Measurements from ENCODE around the gene NR3C1. TPM values are rescaled to one million over a fixed set of nuclear protein-coding genes. Genes with fewer than 3 reads are reported as not detected.
A peak's percentile ranks its signal among the peaks of the same experiment; 100 is the strongest.

The NR3C1 gene
- total RNA-seq, 1 donor from 2014 or later, result 46.7 TPM

- Histone ChIP-seq H3K4me1 (peaks cover 19% of the 10 kb centered on the region), H3K36me3 (peaks cover 0 to under 1% of the 10 kb centered on the region in 2 donors), H3K27me3 (no peaks in the 10 kb centered on the region), H3K4me3 (peak overlapping the region; percentile 76 to 77), H3K27ac (peak overlapping the region; percentile 98), H3K9me3 (no peaks in the 10 kb centered on the region)
- TF ChIP-seq, protein P1, sequence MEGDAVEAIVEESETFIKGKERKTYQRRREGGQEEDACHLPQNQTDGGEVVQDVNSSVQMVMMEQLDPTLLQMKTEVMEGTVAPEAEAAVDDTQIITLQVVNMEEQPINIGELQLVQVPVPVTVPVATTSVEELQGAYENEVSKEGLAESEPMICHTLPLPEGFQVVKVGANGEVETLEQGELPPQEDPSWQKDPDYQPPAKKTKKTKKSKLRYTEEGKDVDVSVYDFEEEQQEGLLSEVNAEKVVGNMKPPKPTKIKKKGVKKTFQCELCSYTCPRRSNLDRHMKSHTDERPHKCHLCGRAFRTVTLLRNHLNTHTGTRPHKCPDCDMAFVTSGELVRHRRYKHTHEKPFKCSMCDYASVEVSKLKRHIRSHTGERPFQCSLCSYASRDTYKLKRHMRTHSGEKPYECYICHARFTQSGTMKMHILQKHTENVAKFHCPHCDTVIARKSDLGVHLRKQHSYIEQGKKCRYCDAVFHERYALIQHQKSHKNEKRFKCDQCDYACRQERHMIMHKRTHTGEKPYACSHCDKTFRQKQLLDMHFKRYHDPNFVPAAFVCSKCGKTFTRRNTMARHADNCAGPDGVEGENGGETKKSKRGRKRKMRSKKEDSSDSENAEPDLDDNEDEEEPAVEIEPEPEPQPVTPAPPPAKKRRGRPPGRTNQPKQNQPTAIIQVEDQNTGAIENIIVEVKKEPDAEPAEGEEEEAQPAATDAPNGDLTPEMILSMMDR (IDR thresholded peaks at IDR 0.05), result no peak
- peak in 1 of 2 donors; percentile 44 for TF ChIP-seq POLR2A (IDR thresholded peaks at IDR 0.05)
- peak; percentile 65 to 78 for TF ChIP-seq POLR2AphosphoS5 (IDR thresholded peaks at IDR 0.05; ENCODE audit: insufficient read depth in 1 of 2, low read depth in 1 of 2)
- intact Hi-C loops (cut with DNase I), result loop anchor here (10.0 kb wide), 3 partner anchors 90 to 390 kb away; no protein-coding TSS in a partner anchor
- peak in 1 of 2 donors; percentile 91 for DNase-seq (ENCODE audit: extremely low spot score in 2 of 2)
Measured at GRCh38 chr5:143405063-143405848, 1.8 kb upstream of the NR3C1 start.

GRCh38 chr5:143404416-143405062, 1.1 kb upstream of the NR3C1 start:
- Histone ChIP-seq H3K4me3 (peak overlapping the region; percentile 76 to 77), H3K27me3 (no peaks in the 10 kb centered on the region), H3K4me1 (peaks cover 26% of the 10 kb centered on the region), H3K9me3 (no peaks in the 10 kb centered on the region), H3K36me3 (peaks cover 0 to 4% of the 10 kb centered on the region in 2 donors), H3K27ac (peak overlapping the region; percentile 98)
- intact Hi-C loops (cut with DNase I), result loop anchor here (5.0 to 10.0 kb wide), 4 partner anchors 90 to 390 kb away; no protein-coding TSS in a partner anchor
- DNase-seq (ENCODE audit: extremely low spot score in 2 of 2), result peak in 1 of 2 donors; percentile 89
- TF ChIP-seq POLR2AphosphoS5 (IDR thresholded peaks at IDR 0.05; ENCODE audit: insufficient read depth in 1 of 2, low read depth in 1 of 2), result no peak
- no peak for TF ChIP-seq POLR2A (IDR thresholded peaks at IDR 0.05)
- TF ChIP-seq, protein P1 (IDR thresholded peaks at IDR 0.05), result no peak

- Histone ChIP-seq H3K9me3 (no peaks in the 10 kb centered on the region), H3K36me3 (peaks cover 0 to 4% of the 10 kb centered on the region in 2 donors), H3K4me3 (peak overlapping the region; percentile 76 to 77), H3K27me3 (no peaks in the 10 kb centered on the region), H3K4me1 (peaks cover 39% of the 10 kb centered on the region), H3K27ac (peak overlapping the region; percentile 98)
- no peak for DNase-seq (ENCODE audit: extremely low spot score in 2 of 2)
- intact Hi-C loops (cut with DNase I), result loop anchor here (5.0 to 10.0 kb wide), 4 partner anchors 88 to 388 kb away; no protein-coding TSS in a partner anchor
- TF ChIP-seq POLR2A (IDR thresholded peaks at IDR 0.05), result no peak
- TF ChIP-seq POLR2AphosphoS5 (IDR thresholded peaks at IDR 0.05; ENCODE audit: insufficient read depth in 1 of 2, low read depth in 1 of 2), result no peak
- TF ChIP-seq, protein P1 (IDR thresholded peaks at IDR 0.05), result no peak
Measured at GRCh38 chr5:143403334-143403592, 223 bp downstream of the NR3C1 start.

- peak in 1 of 2 donors; percentile 38 for TF ChIP-seq POLR2AphosphoS5 (IDR thresholded peaks at IDR 0.05; ENCODE audit: insufficient read depth in 1 of 2, low read depth in 1 of 2)
- TF ChIP-seq, protein P1 (IDR thresholded peaks at IDR 0.05), result no peak
- Histone ChIP-seq H3K27ac (peak overlapping the region; percentile 98), H3K4me1 (peaks cover 44% of the 10 kb centered on the region), H3K9me3 (no peaks in the 10 kb centered on the region), H3K36me3 (peaks cover 0 to 4% of the 10 kb centered on the region in 2 donors), H3K27me3 (no peaks in the 10 kb centered on the region), H3K4me3 (peak overlapping the region; percentile 76 to 77)
- intact Hi-C loops (cut with DNase I), result loop anchor here (5.0 to 10.0 kb wide), 4 partner anchors 88 to 388 kb away; no protein-coding TSS in a partner anchor
- no peak for DNase-seq (ENCODE audit: extremely low spot score in 2 of 2)
Measured at GRCh38 chr5:143402553-143403333, 743 bp downstream of the NR3C1 start.
